GM23248 (cell line): ENCODE data around the gene FGF14. TPM values are rescaled to one million over a fixed set of nuclear protein-coding genes. Genes with fewer than 3 reads are reported as not detected.

ENCODE experiments used
- DNase-seq: peaks from one replicate; pipeline ENCODE4 v3.0.0-alpha.2; 2015
- H2AFZ ChIP-seq: fragments of 200-600 bp; sonication (generic); 2 replicates; pipeline ENCODE4 v1.6.1; 2016; ENCODE audit warnings: antibody characterized with exemption
- H3F3A ChIP-seq: fragments of 200-600 bp; sonication (generic); 2 replicates; pipeline ENCODE4 v1.6.1; 2016; ENCODE audit warnings: mild to moderate bottlenecking, antibody characterized with exemption, mixed run types; ENCODE audit not compliant: insufficient read depth
- H3K27ac ChIP-seq: fragments of 200-600 bp; sonication (generic); 2 replicates; pipeline ENCODE4 v1.5.1; 2016; ENCODE audit warnings: mild to moderate bottlenecking
- H3K27me3 ChIP-seq: fragments of 200-600 bp; sonication (generic); replicated peaks from 2 replicates; pipeline ENCODE4 v1.6.1; 2016; ENCODE audit warnings: mild to moderate bottlenecking; ENCODE audit not compliant: insufficient read depth
- H3K36me3 ChIP-seq: fragments of 200-600 bp; sonication (generic); 2 replicates; pipeline ENCODE4 v1.6.1; 2016; ENCODE audit warnings: low read depth, mild to moderate bottlenecking
- H3K4me1 ChIP-seq: fragments of 200-600 bp; sonication (generic); 2 replicates; pipeline ENCODE4 v1.6.1; 2016; ENCODE audit warnings: mild to moderate bottlenecking; ENCODE audit not compliant: insufficient read depth
- H3K4me2 ChIP-seq: fragments of 200-600 bp; sonication (generic); one replicate; pipeline ENCODE4 v1.6.1; 2016; ENCODE audit warnings: mild to moderate bottlenecking; ENCODE audit not compliant: unreplicated experiment
- H3K4me3 ChIP-seq: fragments of 200-600 bp; sonication (generic); 2 replicates; pipeline ENCODE4 v1.5.1; 2016; ENCODE audit warnings: mild to moderate bottlenecking
- H3K79me2 ChIP-seq: fragments of 200-600 bp; sonication (generic); 2 replicates; pipeline ENCODE4 v1.6.1; 2016; ENCODE audit warnings: mild to moderate bottlenecking; ENCODE audit not compliant: insufficient read depth
- H3K9ac ChIP-seq: fragments of 200-600 bp; sonication (generic); 2 replicates; pipeline ENCODE4 v1.6.1; 2016; ENCODE audit warnings: mild to moderate bottlenecking
- H3K9me2 ChIP-seq: fragments of 200-600 bp; sonication (generic); 2 replicates; pipeline ENCODE4 v1.6.1; 2016; ENCODE audit warnings: mixed run types, mild to moderate bottlenecking, moderate library complexity; ENCODE audit not compliant: insufficient read depth
- H3K9me3 ChIP-seq: fragments of 200-600 bp; sonication (generic); one replicate; pipeline ENCODE4 v1.6.1; 2017; ENCODE audit warnings: low read depth
- H4K20me1 ChIP-seq: fragments of 200-600 bp; sonication (generic); 2 replicates; pipeline ENCODE4 v1.6.0; 2016; ENCODE audit not compliant: insufficient read depth
- EZH2 ChIP-seq: fragments of 200-600 bp; sonication (generic); IDR thresholded peaks from 2 replicates; pipeline ENCODE4 v1.6.1; 2018; ENCODE audit warnings: antibody characterized with exemption, mild to moderate bottlenecking; ENCODE audit not compliant: insufficient read depth, poor library complexity, severe bottlenecking
- EZH2phosphoT487 ChIP-seq: fragments of 200-600 bp; sonication (generic); IDR thresholded peaks from 2 replicates; pipeline ENCODE4 v1.6.1; 2018; ENCODE audit warnings: antibody characterized with exemption, moderate library complexity, mild to moderate bottlenecking, low read depth; ENCODE audit not compliant: insufficient read depth
- WGBS, 2 experiments: methylation state at CpG; one replicate each; pipeline ENCODE4 v1.1.6; 2015 to 2017; ENCODE audit warnings: low lambda C conversion rate in 2 of 2, low coverage in 1 of 2; ENCODE audit errors: missing lambda C conversion rate in 2 of 2; 5-methylcytosine and 5-hydroxymethylcytosine counted together
- in situ Hi-C: fragments of 300-500 bp; cut with MboI; formaldehyde crosslinking; loops from 2 replicates; pipeline ENCODE4 v1.15.0; 2020
- polyA plus RNA-seq: library from polyadenylated mRNA; unstranded; fragments of >200 nt; fragmentation: Nextera tagmentation; extraction: Ambion mirVana; gene quantifications from 2 replicates; pipeline ENCODE4 v1.2.1, GENCODE V29; 2016
- total RNA-seq: library from RNA; depleted of rRNA; stranded (reverse); fragments of >200 nt; shearing (Covaris generic); gene quantifications from 2 replicates; pipeline ENCODE4 v1.2.3, GENCODE V29; 2014

The FGF14 gene
- total and polyA plus RNA-seq, 2 experiments from 2014 or later, result 1.9 TPM; not detected in 1

DNA sequence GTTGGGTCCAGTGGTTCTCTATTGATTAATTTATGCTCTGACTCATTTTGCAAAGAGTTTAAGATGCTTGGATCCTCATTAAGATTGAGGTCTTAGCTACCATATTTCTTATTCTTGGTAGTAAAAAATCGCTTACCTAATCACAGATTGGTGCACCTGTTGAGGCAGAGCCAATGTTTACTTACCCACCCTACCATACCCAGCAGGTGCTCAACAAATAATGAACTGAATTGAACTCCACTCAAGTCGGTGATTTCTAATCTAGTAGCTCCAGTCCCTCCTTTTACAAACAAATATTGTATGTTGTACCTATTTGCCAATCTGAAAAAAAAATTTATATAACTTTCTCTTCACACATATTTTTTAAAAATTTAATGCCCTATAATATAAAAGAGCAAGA, 361.0 kb downstream of the FGF14 start:
- no peak overlapping the region for H3K9ac ChIP-seq
- no peaks in the 10 kb centered on the region for H3K9me3 ChIP-seq
- no peak overlapping the region for H3K4me2 ChIP-seq
- no peaks in the 10 kb centered on the region for H3K27me3 ChIP-seq
- no peak overlapping the region for H3K4me3 ChIP-seq
- no peak for TF ChIP-seq EZH2phosphoT487
- no peak for TF ChIP-seq EZH2
- no peaks in the 10 kb centered on the region for H3K36me3 ChIP-seq
- in situ Hi-C loops, result no loop called here
- DNase-seq, result no peak
- no peaks in the 10 kb centered on the region for H3K79me2 ChIP-seq
- no peak overlapping the region for H2AFZ ChIP-seq
- no peak overlapping the region for H3K27ac ChIP-seq
- no peaks in the 10 kb centered on the region for H4K20me1 ChIP-seq
- no peaks in the 10 kb centered on the region for H3K9me2 ChIP-seq
- no peaks in the 10 kb centered on the region for H3K4me1 ChIP-seq
- 20 to 21% methylated on average over 2 of the region's 2 CpGs for WGBS, 2 experiments
- H3F3A ChIP-seq, result no peaks in the 10 kb centered on the region

DNA sequence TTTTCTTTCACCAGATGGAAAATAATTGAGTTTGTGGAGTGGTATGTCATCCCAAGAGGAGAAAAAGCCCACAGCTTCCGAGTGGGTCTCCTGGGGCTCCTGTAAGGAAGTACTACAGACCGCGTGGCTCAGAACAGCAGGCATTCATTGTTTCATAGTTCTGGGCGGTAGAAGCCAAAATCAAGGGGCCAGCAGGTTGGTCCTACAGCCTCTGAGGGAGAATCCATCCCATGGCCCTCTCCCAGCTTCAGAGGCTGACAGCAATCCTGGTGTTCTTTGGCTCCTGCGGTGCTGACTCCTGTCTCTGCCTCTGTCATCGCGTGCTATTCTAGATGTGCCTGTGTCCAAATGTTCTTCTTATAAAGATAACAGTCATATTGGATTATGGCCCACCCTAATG, 362.6 kb downstream of the FGF14 start:
- Histone ChIP-seq H3K36me3 (no peaks in the 10 kb centered on the region), H3K9me3 (no peaks in the 10 kb centered on the region), H3K9me2 (no peaks in the 10 kb centered on the region), H3K4me2 (no peak overlapping the region), H3K4me1 (no peaks in the 10 kb centered on the region), H2AFZ (no peak overlapping the region), H3K27me3 (no peaks in the 10 kb centered on the region), H4K20me1 (no peaks in the 10 kb centered on the region), H3K4me3 (no peak overlapping the region), H3F3A (no peaks in the 10 kb centered on the region), H3K27ac (no peak overlapping the region), H3K9ac (no peak overlapping the region), H3K79me2 (no peaks in the 10 kb centered on the region)
- TF ChIP-seq EZH2phosphoT487 (no peak), EZH2 (no peak)
- in situ Hi-C loops, result no loop called here
- WGBS, 2 experiments, result 61 to 65% methylated on average over 7 of the region's 7 CpGs
- DNase-seq, result no peak

DNA sequence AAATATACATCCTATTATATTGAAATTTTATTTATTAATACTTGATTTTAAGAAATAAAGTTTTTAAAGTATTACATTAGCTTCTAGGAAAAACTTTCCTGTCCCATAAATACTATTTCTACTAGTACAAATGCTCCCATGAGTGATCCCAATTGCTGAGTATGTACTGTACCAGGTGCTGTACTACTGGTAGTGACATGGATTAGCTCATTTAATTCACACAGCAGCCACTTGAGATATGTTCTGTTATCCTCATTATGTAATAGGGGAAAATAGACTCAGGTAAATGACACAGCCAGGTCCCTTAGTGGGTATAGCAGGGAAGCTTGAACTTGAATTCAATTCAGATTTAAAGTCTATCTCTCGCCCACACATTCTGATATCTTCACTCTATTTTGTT, 363.1 kb downstream of the FGF14 start:
- Histone ChIP-seq H3K79me2 (no peaks in the 10 kb centered on the region), H3K4me2 (no peak overlapping the region), H3K4me3 (no peak overlapping the region), H2AFZ (no peak overlapping the region), H4K20me1 (no peaks in the 10 kb centered on the region), H3K4me1 (no peaks in the 10 kb centered on the region), H3K36me3 (no peaks in the 10 kb centered on the region), H3K9me3 (no peaks in the 10 kb centered on the region), H3F3A (no peaks in the 10 kb centered on the region), H3K27me3 (no peaks in the 10 kb centered on the region), H3K9me2 (no peaks in the 10 kb centered on the region), H3K27ac (no peak overlapping the region), H3K9ac (no peak overlapping the region)
- in situ Hi-C loops, result no loop called here
- no peak for DNase-seq
- TF ChIP-seq EZH2phosphoT487, result no peak
- TF ChIP-seq EZH2, result no peak
- 30% methylated on average over 1 of the region's 1 CpG for WGBS, 2 experiments

DNA sequence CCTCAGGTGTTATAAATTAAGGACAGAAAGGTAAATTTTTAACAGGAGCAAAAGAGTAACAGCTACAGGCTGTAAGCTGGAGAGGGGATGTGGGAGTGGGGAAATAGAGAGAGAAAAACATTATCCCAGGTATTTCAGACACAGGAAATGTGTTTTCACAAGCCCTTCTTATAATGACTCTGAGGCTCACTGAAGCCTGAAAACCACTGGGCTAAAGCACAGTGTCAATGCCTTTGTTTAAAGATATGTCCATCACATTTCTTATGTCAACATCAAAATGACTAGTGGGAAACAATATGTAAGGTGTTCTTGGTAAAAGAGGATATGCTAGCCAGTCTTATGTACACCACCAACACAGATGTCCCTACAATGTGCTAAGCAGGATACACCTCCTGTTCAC, 365.9 kb downstream of the FGF14 start:
- in situ Hi-C loops, result no loop called here
- H3K9me2 ChIP-seq, result no peaks in the 10 kb centered on the region
- no peak overlapping the region for H3K4me2 ChIP-seq
- no peaks in the 10 kb centered on the region for H3K9me3 ChIP-seq
- no peak overlapping the region for H2AFZ ChIP-seq
- no peaks in the 10 kb centered on the region for H3K27me3 ChIP-seq
- no peak overlapping the region for H3K27ac ChIP-seq
- TF ChIP-seq EZH2, result no peak
- TF ChIP-seq EZH2phosphoT487, result no peak
- no peak for DNase-seq
- no peaks in the 10 kb centered on the region for H3K79me2 ChIP-seq
- H3K4me3 ChIP-seq, result no peak overlapping the region
- no peaks in the 10 kb centered on the region for H3K36me3 ChIP-seq
- no peaks in the 10 kb centered on the region for H4K20me1 ChIP-seq
- H3K4me1 ChIP-seq, result no peaks in the 10 kb centered on the region
- no peak overlapping the region for H3K9ac ChIP-seq
- H3F3A ChIP-seq, result no peaks in the 10 kb centered on the region

DNA sequence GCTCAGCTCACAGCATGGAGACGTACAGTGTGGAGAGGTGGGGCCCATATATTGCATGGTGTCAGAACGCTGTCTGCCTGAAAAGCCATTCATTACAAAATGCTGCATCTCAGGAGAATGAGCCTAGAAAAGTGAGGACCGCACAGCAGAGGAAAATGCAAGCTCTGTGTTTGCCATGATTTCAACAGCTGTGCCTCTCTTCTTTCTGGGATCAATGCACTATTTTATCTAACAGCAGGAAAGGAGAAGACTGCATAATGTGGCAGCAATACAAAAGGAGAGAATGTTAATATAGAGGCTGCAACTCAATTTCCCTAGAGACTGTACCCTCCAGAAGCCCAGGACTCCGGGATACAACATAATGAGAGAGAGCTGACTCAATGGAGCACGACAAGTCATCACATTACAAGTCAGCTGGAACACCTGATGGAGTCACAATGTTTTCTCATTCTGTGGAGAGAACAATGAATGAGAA, 368.0 kb downstream of the FGF14 start:
- H3K79me2 ChIP-seq, result no peaks in the 10 kb centered on the region
- TF ChIP-seq EZH2phosphoT487 (no peak), EZH2 (no peak)
- no peaks in the 10 kb centered on the region for H3K4me1 ChIP-seq
- H3K9ac ChIP-seq, result no peak overlapping the region
- H3K36me3 ChIP-seq, result no peaks in the 10 kb centered on the region
- H3K9me3 ChIP-seq, result no peaks in the 10 kb centered on the region
- no peak overlapping the region for H3K4me2 ChIP-seq
- 41% methylated on average over 5 of the region's 5 CpGs for WGBS, 2 experiments
- H3K27me3 ChIP-seq, result no peaks in the 10 kb centered on the region
- no peak overlapping the region for H2AFZ ChIP-seq
- in situ Hi-C loops, result no loop called here
- no peak for DNase-seq
- H3F3A ChIP-seq, result no peaks in the 10 kb centered on the region
- H3K4me3 ChIP-seq, result no peak overlapping the region
- no peaks in the 10 kb centered on the region for H4K20me1 ChIP-seq
- H3K27ac ChIP-seq, result no peak overlapping the region
- H3K9me2 ChIP-seq, result no peaks in the 10 kb centered on the region
